ENCODE results near the gene CSGALNACT2. TPM values are rescaled to one million over a fixed set of nuclear protein-coding genes. Genes with fewer than 3 reads are reported as not detected.

The CSGALNACT2 gene
- total and polyA plus RNA-seq, 2 donors (not counting 1 experiment from before 2014, with no cell fraction given): 10.9 to 24.0 TPM

DNA sequence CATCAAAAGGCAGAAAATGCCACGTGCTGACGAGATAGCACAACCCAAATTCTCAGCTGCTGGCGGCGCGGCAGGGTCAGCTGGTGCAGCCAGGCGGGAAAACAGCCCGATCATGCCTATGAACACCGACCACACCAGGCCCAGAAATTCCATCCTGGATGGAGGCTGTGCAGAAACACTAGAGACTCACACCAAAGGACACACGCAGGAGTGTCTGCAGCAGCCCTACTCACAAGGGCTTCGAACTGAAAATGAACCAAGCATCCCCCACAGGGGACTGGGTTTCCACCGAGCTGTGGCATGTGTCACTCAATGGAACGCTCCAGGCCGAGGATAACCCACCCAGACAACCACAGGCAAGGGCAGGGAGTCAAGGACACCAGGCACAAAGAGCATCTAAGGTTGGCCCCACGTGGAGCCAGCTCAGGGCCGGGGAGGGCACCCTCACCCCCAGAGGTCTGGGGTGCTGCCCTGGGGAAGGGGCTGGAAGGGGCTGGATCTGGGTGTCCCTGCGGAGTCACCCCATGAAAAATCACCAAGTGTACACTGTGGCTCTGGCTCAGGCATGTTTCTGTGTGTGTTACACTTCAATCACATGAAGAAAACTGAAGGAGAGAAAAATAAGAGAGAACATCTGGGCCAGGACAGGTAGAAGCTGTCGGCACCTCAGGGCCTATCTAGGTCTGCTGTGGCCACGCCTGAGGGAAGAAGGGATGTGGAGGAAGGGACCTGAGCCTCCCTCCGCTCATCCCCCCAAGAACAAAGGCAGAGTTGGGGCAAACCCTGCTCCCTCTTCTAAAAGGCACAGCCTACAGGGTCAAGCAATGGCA is 95.6 kb downstream of the CSGALNACT2 start:
- DNase-seq (no peak), ATAC-seq (ENCODE audit: low read depth) (no peak)
- H3K9ac ChIP-seq (ENCODE audit: low read length): no peak overlapping the region
- peaks cover 0 to 15% (median 1%) of the 10 kb centered on the region in 4 experiments for H3K27me3 ChIP-seq (replicated peaks in 1 of 4; ENCODE audit: control extremely low read depth in 1 of 4, control insufficient read depth in 3 of 4, insufficient read depth in 4 of 4, low read length in 3 of 4)
- Mint-ChIP-seq H3K27ac (no peak overlapping the region), H3K9me3 (ENCODE audit: insufficient read depth) (no peaks in the 10 kb centered on the region), H3K4me1 (peaks cover 19% of the 10 kb centered on the region), H3K27me3 (peaks cover 16% of the 10 kb centered on the region), H3K4me3 (no peak overlapping the region)
- H3K4me1 ChIP-seq (ENCODE audit: control insufficient read depth in 2 of 2, insufficient read depth in 2 of 2, low read length in 2 of 2): peaks cover 21 to 25% of the 10 kb centered on the region in 2 donors
- no peaks in the 10 kb centered on the region for H3K79me2 ChIP-seq (ENCODE audit: control insufficient read depth, insufficient read depth, low read length)
- 89% methylated on average over 16 of the region's 19 CpGs for WGBS (ENCODE audit: insufficient coverage)
- H3K4me2 ChIP-seq (replicated peaks; ENCODE audit: low read depth, low read length, poor library complexity, severe bottlenecking): no peak overlapping the region
- ChIA-PET CTCF (no interaction called here), POLR2A (no interaction called here)
- H3K9me3 ChIP-seq (ENCODE audit: control extremely low read depth in 1 of 3, control insufficient read depth in 2 of 3, insufficient read depth in 1 of 3, low read length in 2 of 3): peaks cover 0 to 8% (median 0%) of the 10 kb centered on the region in 3 donors
- intact Hi-C loops (cut with micrococcal nuclease): no loop called here
- H3K27ac ChIP-seq (ENCODE audit: low read length in 2 of 2): no peak overlapping the region
- H3K4me3 ChIP-seq (ENCODE audit: control extremely low read depth in 1 of 5, extremely low read depth in 1 of 5, insufficient read depth in 1 of 5, low read depth in 2 of 5, low read length in 4 of 5): no peak overlapping the region
- H3K36me3 ChIP-seq (replicated peaks in 1 of 2; ENCODE audit: control extremely low read depth in 1 of 2, control insufficient read depth in 1 of 2, extremely low read depth in 1 of 2, insufficient read depth in 2 of 2, low read length in 1 of 2): no peaks in the 10 kb centered on the region
- TF ChIP-seq EZH2 (IDR thresholded peaks at IDR 0.05; ENCODE audit: borderline replicate concordance, insufficient read depth, low read depth, low read length, poor library complexity, severe bottlenecking): no peak
- TF ChIP-seq, protein P1, sequence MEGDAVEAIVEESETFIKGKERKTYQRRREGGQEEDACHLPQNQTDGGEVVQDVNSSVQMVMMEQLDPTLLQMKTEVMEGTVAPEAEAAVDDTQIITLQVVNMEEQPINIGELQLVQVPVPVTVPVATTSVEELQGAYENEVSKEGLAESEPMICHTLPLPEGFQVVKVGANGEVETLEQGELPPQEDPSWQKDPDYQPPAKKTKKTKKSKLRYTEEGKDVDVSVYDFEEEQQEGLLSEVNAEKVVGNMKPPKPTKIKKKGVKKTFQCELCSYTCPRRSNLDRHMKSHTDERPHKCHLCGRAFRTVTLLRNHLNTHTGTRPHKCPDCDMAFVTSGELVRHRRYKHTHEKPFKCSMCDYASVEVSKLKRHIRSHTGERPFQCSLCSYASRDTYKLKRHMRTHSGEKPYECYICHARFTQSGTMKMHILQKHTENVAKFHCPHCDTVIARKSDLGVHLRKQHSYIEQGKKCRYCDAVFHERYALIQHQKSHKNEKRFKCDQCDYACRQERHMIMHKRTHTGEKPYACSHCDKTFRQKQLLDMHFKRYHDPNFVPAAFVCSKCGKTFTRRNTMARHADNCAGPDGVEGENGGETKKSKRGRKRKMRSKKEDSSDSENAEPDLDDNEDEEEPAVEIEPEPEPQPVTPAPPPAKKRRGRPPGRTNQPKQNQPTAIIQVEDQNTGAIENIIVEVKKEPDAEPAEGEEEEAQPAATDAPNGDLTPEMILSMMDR (IDR thresholded peaks at IDR 0.05): no peak
- no peaks in the 10 kb centered on the region for H4K20me1 ChIP-seq (ENCODE audit: control insufficient read depth, insufficient read depth, low read length, poor library complexity, severe bottlenecking)
- no peak overlapping the region for H2AFZ ChIP-seq (ENCODE audit: insufficient read depth, low read depth, low read length, poor library complexity, severe bottlenecking)

GRCh38 chr10:43234471-43235041 is 96.3 kb downstream of the CSGALNACT2 start:
- intact Hi-C loops (cut with micrococcal nuclease): no loop called here
- peaks cover 5% of the 10 kb centered on the region for H3K9me3 Mint-ChIP-seq (ENCODE audit: insufficient read depth)
- Histone ChIP-seq H3K27me3 (replicated peaks in 1 of 4; ENCODE audit: control extremely low read depth in 1 of 4, control insufficient read depth in 3 of 4, insufficient read depth in 4 of 4, low read length in 3 of 4) (peaks cover 0 to 11% (median under 1%) of the 10 kb centered on the region in 4 experiments), H4K20me1 (ENCODE audit: control insufficient read depth, insufficient read depth, low read length, poor library complexity, severe bottlenecking) (no peaks in the 10 kb centered on the region), H3K36me3 (replicated peaks in 1 of 2; ENCODE audit: control extremely low read depth in 1 of 2, control insufficient read depth in 1 of 2, extremely low read depth in 1 of 2, insufficient read depth in 2 of 2, low read length in 1 of 2) (no peaks in the 10 kb centered on the region), H3K79me2 (ENCODE audit: control insufficient read depth, insufficient read depth, low read length) (no peaks in the 10 kb centered on the region), H3K9ac (ENCODE audit: low read length) (no peak overlapping the region), H3K4me1 (ENCODE audit: control insufficient read depth in 2 of 2, insufficient read depth in 2 of 2, low read length in 2 of 2) (peaks cover 15 to 20% of the 10 kb centered on the region in 2 donors), H3K4me2 (replicated peaks; ENCODE audit: low read depth, low read length, poor library complexity, severe bottlenecking) (no peak overlapping the region), H3K27ac (ENCODE audit: low read length in 2 of 2) (no peak overlapping the region), H3K4me3 (ENCODE audit: control extremely low read depth in 1 of 5, extremely low read depth in 1 of 5, insufficient read depth in 1 of 5, low read depth in 2 of 5, low read length in 4 of 5) (no peak overlapping the region), H3K9me3 (ENCODE audit: control extremely low read depth in 1 of 3, control insufficient read depth in 2 of 3, insufficient read depth in 1 of 3, low read length in 2 of 3) (peaks cover 0 to 10% (median 1%) of the 10 kb centered on the region in 3 donors), H2AFZ (ENCODE audit: insufficient read depth, low read depth, low read length, poor library complexity, severe bottlenecking) (no peak overlapping the region)
- H3K27ac Mint-ChIP-seq: no peak overlapping the region
- ATAC-seq (ENCODE audit: low read depth) (no peak), DNase-seq (no peak)
- TF ChIP-seq, protein P1 (IDR thresholded peaks at IDR 0.05): no peak
- no peak for TF ChIP-seq EZH2 (IDR thresholded peaks at IDR 0.05; ENCODE audit: borderline replicate concordance, insufficient read depth, low read depth, low read length, poor library complexity, severe bottlenecking)
- CTCF ChIA-PET: no interaction called here
- no peak overlapping the region for H3K4me3 Mint-ChIP-seq
- peaks cover 16% of the 10 kb centered on the region for H3K27me3 Mint-ChIP-seq
- WGBS (ENCODE audit: insufficient coverage): 92% methylated on average over 9 of the region's 9 CpGs
- POLR2A ChIA-PET: no interaction called here
- peaks cover 15% of the 10 kb centered on the region for H3K4me1 Mint-ChIP-seq

All from B cell (primary cell).